Caco-2 (cell line): ENCODE results near the gene JARID2. TPM values are rescaled to one million over a fixed set of nuclear protein-coding genes. Genes with fewer than 3 reads are reported as not detected.

Source experiments
- BruUV-seq: library from RNA; stranded (reverse); fragments of 400-500 nt; replicated peaks from 2 replicates; lab custom pipeline; 2021; lab: Mats Ljungman, UMichigan
- CTCF ChIA-PET: fragments of 300-600 bp; sonication (Branson Sonifier 250); formaldehyde crosslinking; loops from one replicate; lab custom pipeline; 2022; ENCODE audit warnings: antibody characterized with exemption; lab: Charles Lee
- POLR2A ChIA-PET: fragments of 300-600 bp; sonication (Branson Sonifier 250); formaldehyde crosslinking; loops from one replicate; lab custom pipeline; 2022; ENCODE audit warnings: antibody characterized with exemption; lab: Charles Lee
- DNase-seq, 2 experiments: peaks; one replicate each; pipeline versions ENCODE4 v3.0.0 to v3.0.0-alpha.2; 2020 to 2022
- H3K27me3 ChIP-seq: replicated peaks from 2 replicates; pipeline ENCODE4 v1.6.0; 2011; ENCODE audit warnings: low read length; ENCODE audit not compliant: control insufficient read depth, insufficient read depth
- H3K36me3 ChIP-seq: 2 replicates; pipeline ENCODE4 v1.5.1; 2011; ENCODE audit warnings: low read length; ENCODE audit not compliant: control insufficient read depth, insufficient read depth
- H3K4me1 ChIP-seq: fragments of 250-450 bp; sonication (Bioruptor Pico); 2 replicates; pipeline ENCODE4 v1.5.1; 2020; ENCODE audit warnings: mild to moderate bottlenecking
- H3K4me3 ChIP-seq: 2 replicates; pipeline ENCODE4 v1.5.1; 2011; ENCODE audit warnings: low read depth, mild to moderate bottlenecking, control low read depth, low read length
- H3K9me3 ChIP-seq: fragments of 250-450 bp; sonication (Bioruptor Pico); 2 replicates; pipeline ENCODE4 v1.5.1; 2020; ENCODE audit warnings: mild to moderate bottlenecking, moderate library complexity
- H3K27ac Mint-ChIP-seq: one replicate; pipeline ENCODE4 v1.8.0; 2022; ENCODE audit warnings: mixed read lengths; ENCODE audit not compliant: unreplicated experiment
- H3K27me3 Mint-ChIP-seq: one replicate; pipeline ENCODE4 v1.8.0; 2022; ENCODE audit warnings: mixed read lengths; ENCODE audit not compliant: insufficient read depth, unreplicated experiment
- H3K36me3 Mint-ChIP-seq: one replicate; pipeline ENCODE4 v1.8.0; 2022; ENCODE audit warnings: mild to moderate bottlenecking, mixed read lengths; ENCODE audit not compliant: insufficient read depth, unreplicated experiment
- H3K4me1 Mint-ChIP-seq: one replicate; pipeline ENCODE4 v1.8.0; 2022; ENCODE audit warnings: low read depth, mixed read lengths; ENCODE audit not compliant: unreplicated experiment
- H3K4me3 Mint-ChIP-seq: one replicate; pipeline ENCODE4 v1.8.0; 2022; ENCODE audit warnings: mild to moderate bottlenecking, moderate library complexity, mixed read lengths; ENCODE audit not compliant: unreplicated experiment
- H3K9me3 Mint-ChIP-seq: one replicate; pipeline ENCODE4 v1.8.0; 2022; ENCODE audit warnings: mixed read lengths; ENCODE audit not compliant: unreplicated experiment
- CTCF ChIP-seq, 2 experiments: fragments of 200-600 bp in 1 of 2; IDR thresholded peaks; 1 replicate in 1 of 2; 2 replicates in 1 of 2; pipeline versions ENCODE4 v1.5.1 to v1.8.0; 2011 to 2022; ENCODE audit warnings: antibody characterized with exemption in 1 of 2, control low read depth in 1 of 2, inconsistent platforms in 1 of 2, low read depth in 1 of 2, low read length in 1 of 2, mild to moderate bottlenecking in 1 of 2, moderate library complexity in 1 of 2; ENCODE audit not compliant: insufficient read depth in 1 of 2, severe bottlenecking in 1 of 2, unreplicated experiment in 1 of 2
- intact Hi-C: fragments of 100-400 bp; cut with micrococcal nuclease; formaldehyde crosslinking; loops from one replicate; pipeline ENCODE4 v1.10.0; 2022; ENCODE audit not compliant: unreplicated experiment
- total RNA-seq: library from RNA; stranded (reverse); gene quantifications from 2 replicates; pipeline ENCODE4 v1.2.3, GENCODE V29; 2022

Gene JARID2
- total RNA-seq, 1 experiment from 2014 or later: 18.3 TPM

GRCh38 chr6:15230827-15231226, 15.0 kb upstream of the JARID2 start:
- DNase-seq: no peak
- no peaks in the 10 kb centered on the region for H3K27me3 Mint-ChIP-seq
- Histone ChIP-seq H3K4me3 (no peak overlapping the region), H3K27me3 (no peaks in the 10 kb centered on the region), H3K9me3 (no peaks in the 10 kb centered on the region), H3K36me3 (no peaks in the 10 kb centered on the region), H3K4me1 (no peaks in the 10 kb centered on the region)
- ChIA-PET CTCF (interaction anchor here (0.6 kb wide), 1 partner anchor 1500 kb away, joined by 4 read pairs; no protein-coding TSS in a partner anchor), POLR2A (no interaction called here)
- no peak overlapping the region for H3K4me3 Mint-ChIP-seq
- no peaks in the 10 kb centered on the region for H3K9me3 Mint-ChIP-seq
- H3K4me1 Mint-ChIP-seq: no peaks in the 10 kb centered on the region
- BruUV-seq: no TSS peak
- TF ChIP-seq CTCF (IDR thresholded peaks at IDR 0.05; ENCODE audit: insufficient read depth in 1 of 2, low read depth in 1 of 2, low read length in 1 of 2, severe bottlenecking in 1 of 2, unreplicated experiment in 1 of 2): no peak
- intact Hi-C loops: no loop called here
- no peaks in the 10 kb centered on the region for H3K36me3 Mint-ChIP-seq
- H3K27ac Mint-ChIP-seq: no peak overlapping the region

DNA sequence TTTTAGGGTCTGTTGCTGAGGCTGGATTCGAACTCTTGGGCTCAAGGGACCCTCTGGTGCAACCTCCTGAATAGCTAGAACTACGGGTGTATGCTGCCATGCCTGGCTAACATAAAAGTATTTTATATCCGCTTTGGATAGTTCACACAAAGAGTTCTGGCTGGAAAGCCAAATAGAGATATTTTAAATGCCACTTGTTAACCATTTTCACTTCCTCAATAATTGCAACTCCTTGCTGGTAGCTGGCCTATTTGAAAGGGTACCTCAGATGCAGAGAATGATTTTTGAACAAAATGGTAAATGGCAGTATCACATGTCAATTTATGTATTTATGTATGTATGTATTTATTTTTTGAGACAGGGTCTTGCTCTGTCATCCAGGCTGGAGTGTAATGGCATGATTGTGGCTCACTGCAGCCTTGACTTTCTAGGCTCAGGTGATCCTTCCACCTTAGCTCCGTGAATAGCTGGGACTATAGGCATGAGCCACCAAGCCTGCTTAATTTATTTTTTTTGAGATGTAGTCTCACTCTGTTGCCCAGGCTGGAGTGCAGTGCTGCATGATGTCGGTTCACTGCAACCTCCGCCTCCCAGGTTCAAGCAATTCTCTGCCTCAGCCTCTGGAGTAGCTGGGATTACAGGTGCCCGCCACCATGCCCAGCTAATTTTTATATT, 12.9 kb upstream of the JARID2 start:
- no peaks in the 10 kb centered on the region for H3K9me3 ChIP-seq
- Mint-ChIP-seq H3K36me3 (peaks cover 5% of the 10 kb centered on the region), H3K27me3 (no peaks in the 10 kb centered on the region), H3K27ac (no peak overlapping the region), H3K4me1 (no peaks in the 10 kb centered on the region), H3K4me3 (no peak overlapping the region), H3K9me3 (no peaks in the 10 kb centered on the region)
- no peaks in the 10 kb centered on the region for H3K36me3 ChIP-seq
- ChIA-PET CTCF (no interaction called here), POLR2A (interaction anchor here (0.7 kb wide), 1 partner anchor 141 kb away, joined by 6 read pairs; no protein-coding TSS in a partner anchor)
- intact Hi-C loops: no loop called here
- BruUV-seq: no TSS peak
- no peak overlapping the region for H3K4me3 ChIP-seq
- H3K4me1 ChIP-seq: no peaks in the 10 kb centered on the region
- DNase-seq: no peak
- no peaks in the 10 kb centered on the region for H3K27me3 ChIP-seq
- no peak for TF ChIP-seq CTCF (IDR thresholded peaks at IDR 0.05; ENCODE audit: insufficient read depth in 1 of 2, low read depth in 1 of 2, low read length in 1 of 2, severe bottlenecking in 1 of 2, unreplicated experiment in 1 of 2)

DNA sequence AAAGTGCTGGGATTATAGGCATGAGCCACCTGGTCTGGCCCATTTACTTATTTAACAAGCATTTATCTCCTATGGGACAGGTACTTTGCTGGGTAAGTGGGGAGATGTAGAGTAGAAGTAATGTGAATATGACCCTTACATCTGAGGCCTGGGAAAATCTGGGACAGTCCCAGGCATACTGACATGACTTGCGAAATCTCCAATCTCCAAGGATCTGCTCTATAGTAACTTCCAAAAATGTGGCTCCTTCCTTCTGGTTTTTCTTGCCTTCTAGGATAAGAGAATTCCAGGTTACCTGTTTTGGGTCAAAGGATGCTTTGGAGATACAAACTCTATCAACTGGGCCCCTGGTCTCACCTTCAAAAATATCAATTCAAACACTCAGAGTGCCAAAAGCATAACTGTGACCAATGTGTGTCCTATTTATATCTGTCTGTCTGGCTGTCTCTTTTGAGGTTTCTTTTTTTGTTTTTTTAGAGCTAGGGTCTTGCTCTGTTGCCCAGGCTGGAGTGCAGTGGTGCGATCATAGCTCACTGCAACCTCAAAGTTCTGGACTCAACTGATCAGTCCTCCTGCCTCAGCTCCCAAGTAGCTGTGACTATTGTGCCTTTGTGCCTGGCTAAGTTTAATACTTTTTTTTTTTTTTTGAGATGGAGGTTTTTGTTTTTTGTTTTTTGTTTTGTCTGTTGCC, 11.7 kb upstream of the JARID2 start:
- intact Hi-C loops: no loop called here
- Mint-ChIP-seq H3K36me3 (peaks cover 5% of the 10 kb centered on the region), H3K4me3 (no peak overlapping the region), H3K4me1 (no peaks in the 10 kb centered on the region), H3K27ac (no peak overlapping the region), H3K27me3 (no peaks in the 10 kb centered on the region), H3K9me3 (no peaks in the 10 kb centered on the region)
- DNase-seq: no peak
- Histone ChIP-seq H3K4me1 (no peaks in the 10 kb centered on the region), H3K4me3 (no peak overlapping the region), H3K27me3 (no peaks in the 10 kb centered on the region), H3K36me3 (no peaks in the 10 kb centered on the region), H3K9me3 (no peaks in the 10 kb centered on the region)
- no TSS peak for BruUV-seq
- POLR2A ChIA-PET: no interaction called here
- CTCF ChIA-PET: no interaction called here
- no peak for TF ChIP-seq CTCF (IDR thresholded peaks at IDR 0.05; ENCODE audit: insufficient read depth in 1 of 2, low read depth in 1 of 2, low read length in 1 of 2, severe bottlenecking in 1 of 2, unreplicated experiment in 1 of 2)
